Prostate gland (tissue), 2 donors: ENCODE measurements around the gene MYD88. TPM values are rescaled to one million over a fixed set of nuclear protein-coding genes. Genes with fewer than 3 reads are reported as not detected.

Experiments used
- DNase-seq: peaks from one replicate; pipeline ENCODE4 v3.0.0-alpha.2; 2019; ENCODE audit warnings: low spot score
- H3K27ac ChIP-seq, 2 donors: fragments of 200-600 bp; sonication (generic); 2 replicates each; pipeline ENCODE4 v1.5.1; 2017 to 2019
- H3K27me3 ChIP-seq: fragments of 200-600 bp; sonication (generic); replicated peaks from 2 replicates; pipeline ENCODE4 v1.5.1; 2019; ENCODE audit not compliant: insufficient read depth
- H3K36me3 ChIP-seq, 2 donors: fragments of 200-600 bp; sonication (generic); 1 replicate in 1 of 2; 2 replicates in 1 of 2; pipeline versions ENCODE4 v1.5.1 to v1.8.1; 2017 to 2019
- H3K4me1 ChIP-seq: fragments of 200-600 bp; sonication (generic); replicated peaks from 2 replicates; pipeline ENCODE4 v1.5.1; 2019
- H3K4me3 ChIP-seq, 2 donors: fragments of 200-600 bp; sonication (generic); 2 replicates each; pipeline ENCODE4 v1.5.1; 2017 to 2019
- H3K9me3 ChIP-seq: fragments of 200-600 bp; sonication (generic); 2 replicates; pipeline ENCODE4 v1.5.1; 2017
- CTCF ChIP-seq, 4 experiments: fragments of 200-600 bp in 2 of 4; fragments of 450-650 bp in 2 of 4; sonication (generic) in 2 of 4; IDR thresholded peaks; 1 replicate in 3 of 4; 2 replicates in 1 of 4; pipeline ENCODE4 v1.5.1; 2016 to 2019; ENCODE audit warnings: antibody characterized with exemption in 4 of 4, mild to moderate bottlenecking in 2 of 4, moderate library complexity in 2 of 4
- POLR2A ChIP-seq: fragments of 450-650 bp; IDR thresholded peaks from one replicate; pipeline ENCODE4 v1.6.1; 2016; ENCODE audit warnings: antibody characterized with exemption, mild to moderate bottlenecking
- POLR2AphosphoS5 ChIP-seq: sonication (generic); formaldehyde crosslinking; IDR thresholded peaks from one replicate; pipeline ENCODE4 v1.6.1; 2017; ENCODE audit warnings: antibody characterized with exemption
- WGBS: methylation state at CpG from one replicate; pipeline ENCODE4 v1.1.5; 2018; 5-methylcytosine and 5-hydroxymethylcytosine counted together
- intact Hi-C: fragments of 100-400 bp; cut with DNase I; formaldehyde crosslinking; loops from one replicate; pipeline ENCODE4 v1.14.2; 2022
- total RNA-seq, 2 donors: library from RNA; depleted of rRNA; stranded (reverse); fragments of >200 nt; gene quantifications; one replicate each; pipeline ENCODE4 v1.1.0, GENCODE V29; 2016

Gene MYD88
- total RNA-seq, 2 donors from 2014 or later: 21.4 to 30.8 TPM

- Histone ChIP-seq H3K27me3 (no peaks in the 10 kb centered on the region), H3K4me3 (no peak overlapping the region), H3K27ac (no peak overlapping the region), H3K9me3 (no peaks in the 10 kb centered on the region), H3K36me3 (no peaks in the 10 kb centered on the region), H3K4me1 (no peaks in the 10 kb centered on the region)
- intact Hi-C loops: no loop called here
- WGBS: 45% methylated on average over 3 of the region's 3 CpGs
- DNase-seq: no peak
- TF ChIP-seq POLR2A (no peak), CTCF (IDR thresholded peaks at IDR 0.05) (no peak), POLR2AphosphoS5 (no peak)
Observed at GRCh38 chr3:38149708-38150107, 11.2 kb downstream of the MYD88 start.

- no peaks in the 10 kb centered on the region for H3K4me1 ChIP-seq
- intact Hi-C loops: no loop called here
- TF ChIP-seq POLR2A (no peak), CTCF (IDR thresholded peaks at IDR 0.05) (no peak), POLR2AphosphoS5 (no peak)
- 72% methylated on average over 3 of the region's 3 CpGs for WGBS
- no peak for DNase-seq
- H3K9me3 ChIP-seq: no peaks in the 10 kb centered on the region
- H3K27me3 ChIP-seq: no peaks in the 10 kb centered on the region
- H3K36me3 ChIP-seq: no peaks in the 10 kb centered on the region
- H3K4me3 ChIP-seq: no peak overlapping the region
- H3K27ac ChIP-seq: no peak overlapping the region
Observed at GRCh38 chr3:38150780-38151528, 12.5 kb downstream of the MYD88 start.

DNA sequence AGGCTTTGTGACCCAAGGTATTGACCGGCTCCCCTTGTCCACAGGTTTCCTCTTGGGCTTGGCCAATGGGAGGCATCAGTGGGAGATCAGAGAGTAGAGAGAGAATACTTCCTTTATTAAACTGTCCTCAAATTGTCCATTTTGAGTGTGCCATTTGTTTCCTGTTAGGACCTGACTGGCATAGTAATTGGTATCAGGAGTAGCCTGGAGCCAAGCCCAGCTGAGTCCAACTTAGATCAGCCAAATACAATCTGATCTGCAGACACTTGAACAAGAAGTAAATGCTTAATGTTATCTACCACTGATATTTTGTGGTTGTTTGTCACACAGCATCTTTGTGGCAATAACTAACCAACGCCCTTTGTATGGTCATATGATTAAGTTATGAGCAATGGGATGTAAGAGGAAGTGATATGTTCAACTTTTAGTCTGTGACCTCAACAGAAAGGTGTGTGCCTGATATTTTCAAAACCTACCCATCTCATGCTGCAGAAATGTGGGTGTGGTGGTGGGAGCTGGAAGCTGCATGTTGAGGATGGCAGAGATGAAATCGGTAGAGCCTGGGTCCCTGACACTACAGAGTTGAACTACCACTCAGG is 13.3 kb downstream of the MYD88 start:
- Histone ChIP-seq H3K9me3 (no peaks in the 10 kb centered on the region), H3K27ac (no peak overlapping the region), H3K27me3 (no peaks in the 10 kb centered on the region), H3K4me3 (no peak overlapping the region), H3K4me1 (no peaks in the 10 kb centered on the region), H3K36me3 (no peaks in the 10 kb centered on the region)
- intact Hi-C loops: no loop called here
- WGBS: 90% methylated on average over 3 of the region's 3 CpGs
- DNase-seq: no peak
- TF ChIP-seq POLR2A (no peak), CTCF (IDR thresholded peaks at IDR 0.05) (no peak), POLR2AphosphoS5 (no peak)

GRCh38 chr3:38152609-38153008 is 14.1 kb downstream of the MYD88 start:
- H3K9me3 ChIP-seq: no peaks in the 10 kb centered on the region
- H3K27ac ChIP-seq: no peak overlapping the region
- no peak for TF ChIP-seq POLR2AphosphoS5
- no peak for TF ChIP-seq POLR2A
- TF ChIP-seq CTCF (IDR thresholded peaks at IDR 0.05): no peak
- H3K27me3 ChIP-seq: no peaks in the 10 kb centered on the region
- no peak for DNase-seq
- no peaks in the 10 kb centered on the region for H3K36me3 ChIP-seq
- 91% methylated on average over 2 of the region's 2 CpGs for WGBS
- no peak overlapping the region for H3K4me3 ChIP-seq
- intact Hi-C loops: no loop called here
- no peaks in the 10 kb centered on the region for H3K4me1 ChIP-seq

- H3K27ac ChIP-seq: no peak overlapping the region
- no peak overlapping the region for H3K4me3 ChIP-seq
- 88% methylated on average over 2 of the region's 2 CpGs for WGBS
- no peaks in the 10 kb centered on the region for H3K36me3 ChIP-seq
- intact Hi-C loops: no loop called here
- H3K9me3 ChIP-seq: no peaks in the 10 kb centered on the region
- no peak for DNase-seq
- H3K4me1 ChIP-seq: no peaks in the 10 kb centered on the region
- no peak for TF ChIP-seq POLR2AphosphoS5
- TF ChIP-seq POLR2A: no peak
- no peak for TF ChIP-seq CTCF (IDR thresholded peaks at IDR 0.05)
- no peaks in the 10 kb centered on the region for H3K27me3 ChIP-seq
Observed at GRCh38 chr3:38153221-38153620, 14.8 kb downstream of the MYD88 start.
